ENCODE measurements around the gene RAB25.

Gene RAB25

DNA sequence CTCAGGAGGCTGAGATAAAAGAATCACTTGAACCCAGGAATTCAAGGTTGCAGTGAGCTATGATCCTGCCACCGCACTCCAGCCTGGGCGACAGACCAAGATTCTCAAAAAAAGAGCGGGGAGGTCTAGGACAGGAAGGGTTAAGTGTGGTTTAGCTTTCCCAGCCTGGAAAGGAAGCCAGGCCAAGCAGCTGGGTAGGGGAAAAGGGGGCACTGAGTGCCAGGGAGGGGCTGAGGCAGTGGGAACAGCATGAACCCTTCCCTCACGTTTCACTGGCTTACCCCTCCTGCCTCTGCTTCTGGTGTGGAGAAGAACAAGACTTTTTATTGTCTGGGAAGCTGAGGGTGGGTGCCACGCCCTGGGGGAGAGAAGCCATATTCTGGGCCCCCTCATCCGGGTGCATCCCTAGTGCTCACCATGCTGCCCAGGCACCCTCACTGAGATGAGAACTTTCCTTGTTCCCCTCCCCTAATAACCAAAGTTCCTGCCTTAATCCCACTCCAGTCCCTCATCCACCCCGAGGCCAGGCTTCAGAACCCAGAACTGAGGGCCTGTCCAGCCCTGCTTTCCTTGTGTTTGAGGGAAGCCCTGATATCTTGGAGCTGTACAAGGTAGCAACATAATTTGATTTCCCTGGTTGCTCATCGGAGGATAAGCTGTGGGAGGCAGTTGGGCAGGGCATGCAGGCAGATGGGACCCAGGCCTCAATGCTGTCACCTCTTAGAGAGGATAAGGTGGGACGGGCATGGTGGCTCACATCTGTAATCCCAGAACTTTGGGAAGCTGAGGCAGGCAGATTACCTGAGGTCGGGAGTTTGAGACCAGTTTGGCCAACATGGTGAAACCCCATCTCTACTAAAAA, 51.5 kb downstream of the RAB25 start:
- TF ChIP-seq, protein P1, sequence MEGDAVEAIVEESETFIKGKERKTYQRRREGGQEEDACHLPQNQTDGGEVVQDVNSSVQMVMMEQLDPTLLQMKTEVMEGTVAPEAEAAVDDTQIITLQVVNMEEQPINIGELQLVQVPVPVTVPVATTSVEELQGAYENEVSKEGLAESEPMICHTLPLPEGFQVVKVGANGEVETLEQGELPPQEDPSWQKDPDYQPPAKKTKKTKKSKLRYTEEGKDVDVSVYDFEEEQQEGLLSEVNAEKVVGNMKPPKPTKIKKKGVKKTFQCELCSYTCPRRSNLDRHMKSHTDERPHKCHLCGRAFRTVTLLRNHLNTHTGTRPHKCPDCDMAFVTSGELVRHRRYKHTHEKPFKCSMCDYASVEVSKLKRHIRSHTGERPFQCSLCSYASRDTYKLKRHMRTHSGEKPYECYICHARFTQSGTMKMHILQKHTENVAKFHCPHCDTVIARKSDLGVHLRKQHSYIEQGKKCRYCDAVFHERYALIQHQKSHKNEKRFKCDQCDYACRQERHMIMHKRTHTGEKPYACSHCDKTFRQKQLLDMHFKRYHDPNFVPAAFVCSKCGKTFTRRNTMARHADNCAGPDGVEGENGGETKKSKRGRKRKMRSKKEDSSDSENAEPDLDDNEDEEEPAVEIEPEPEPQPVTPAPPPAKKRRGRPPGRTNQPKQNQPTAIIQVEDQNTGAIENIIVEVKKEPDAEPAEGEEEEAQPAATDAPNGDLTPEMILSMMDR (IDR thresholded peaks at IDR 0.05; ENCODE audit: low read depth, low read length) = no peak
- no peak overlapping the region for H3K4me3 ChIP-seq (ENCODE audit: low read depth, low read length)
- peak; percentile 60 for DNase-seq
- no peaks in the 10 kb centered on the region for H3K9me3 ChIP-seq (ENCODE audit: severe bottlenecking)
- peak overlapping the region; percentile 19 for H3K27ac ChIP-seq
- H3K36me3 ChIP-seq = peaks cover 5% of the 10 kb centered on the region; the same call in 1 of the 2 replicates
- H3K27me3 ChIP-seq (ENCODE audit: insufficient read depth, low read depth, severe bottlenecking) = no peaks in the 10 kb centered on the region

DNA sequence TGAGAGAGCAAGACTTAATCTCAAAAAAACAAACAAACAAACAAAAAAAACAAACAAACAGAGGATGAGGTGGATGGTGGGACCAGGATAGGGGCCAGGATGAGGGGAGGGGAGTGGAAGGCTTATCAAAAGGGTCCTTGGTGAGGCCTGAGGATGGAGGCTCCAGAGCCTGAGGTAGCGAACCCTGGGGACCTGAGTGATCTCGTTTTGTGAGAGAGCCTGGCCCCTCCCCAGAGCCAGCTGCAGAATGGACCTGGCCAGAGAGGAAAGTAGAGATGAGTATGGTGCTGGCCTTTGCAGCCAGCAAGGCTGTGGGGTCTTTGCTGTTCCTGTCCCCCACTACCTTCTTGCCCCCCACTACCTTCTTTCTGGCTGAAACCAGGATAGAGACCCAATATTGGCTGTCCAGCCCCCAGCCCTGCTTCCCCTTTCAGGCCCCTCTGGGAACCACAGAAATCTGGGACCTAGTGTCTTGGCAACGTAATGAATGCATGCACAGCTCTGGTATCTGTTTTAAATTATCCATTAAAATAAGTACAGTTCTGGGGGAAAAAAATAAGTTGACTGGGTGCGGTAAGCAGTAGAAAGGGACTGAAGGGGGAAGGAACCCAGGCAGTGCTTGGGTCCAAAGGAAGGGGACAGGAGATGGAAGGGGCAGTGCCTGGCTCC, 52.5 kb downstream of the RAB25 start:
- Histone ChIP-seq H3K27ac (no peak overlapping the region), H3K36me3 (peaks cover 7% of the 10 kb centered on the region; the same call in 1 of the 2 replicates), H3K4me3 (ENCODE audit: low read depth, low read length) (no peak overlapping the region), H3K9me3 (ENCODE audit: severe bottlenecking) (no peaks in the 10 kb centered on the region), H3K27me3 (ENCODE audit: insufficient read depth, low read depth, severe bottlenecking) (no peaks in the 10 kb centered on the region)
- TF ChIP-seq, protein P1 (IDR thresholded peaks at IDR 0.05; ENCODE audit: low read depth, low read length) = no peak
- DNase-seq = no peak

DNA sequence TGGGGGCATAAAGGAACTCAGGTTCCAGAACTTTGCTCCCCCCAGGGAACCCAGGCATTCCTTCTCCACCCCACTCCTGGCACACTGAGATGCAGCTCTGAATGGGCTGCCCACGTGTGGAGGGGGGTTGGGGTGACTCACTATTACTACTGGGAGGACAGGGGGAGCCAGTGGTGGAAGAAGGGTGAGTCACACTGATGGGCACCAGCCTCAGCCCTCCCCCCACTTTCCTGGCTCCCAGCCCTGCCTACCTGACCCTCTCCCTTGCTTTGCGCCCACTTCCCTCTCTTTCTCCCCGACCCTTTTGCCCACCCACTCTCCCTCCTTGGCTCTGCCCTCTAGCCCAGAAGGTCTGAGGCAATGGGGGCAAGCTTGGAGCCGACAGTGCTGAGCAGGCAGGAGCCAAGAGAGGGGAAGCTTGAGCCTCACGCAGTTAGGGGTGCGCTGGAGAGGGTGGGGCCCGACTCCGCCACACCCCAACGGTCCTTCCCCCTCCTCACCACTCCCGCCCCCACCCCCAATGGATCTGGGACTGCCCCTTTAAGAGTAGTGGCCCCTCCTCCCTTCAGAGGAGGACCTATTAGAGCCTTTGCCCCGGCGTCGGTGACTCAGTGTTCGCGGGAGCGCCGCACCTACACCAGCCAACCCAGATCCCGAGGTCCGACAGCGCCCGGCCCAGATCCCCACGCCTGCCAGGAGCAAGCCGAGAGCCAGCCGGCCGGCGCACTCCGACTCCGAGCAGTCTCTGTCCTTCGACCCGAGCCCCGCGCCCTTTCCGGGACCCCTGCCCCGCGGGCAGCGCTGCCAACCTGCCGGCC, 53.4 kb downstream of the RAB25 start, which contains the start of gene LMNA:
Gene LMNA (plus strand): TSS at position 611 of the 818 bp plus-strand sequence. CDS start 208 bp downstream, outside the sequence.
- no peaks in the 10 kb centered on the region for H3K9me3 ChIP-seq (ENCODE audit: severe bottlenecking)
- H3K27ac ChIP-seq = peak within 1 kb of the TSS; percentile 14
- DNase-seq = peak; percentile 90
- H3K36me3 ChIP-seq = peaks cover 9% of the 10 kb centered on the region; the same call in 1 of the 2 replicates
- H3K4me3 ChIP-seq (ENCODE audit: low read depth, low read length) = peak within 1 kb of the TSS; percentile 91
- no peaks in the 10 kb centered on the region for H3K27me3 ChIP-seq (ENCODE audit: insufficient read depth, low read depth, severe bottlenecking)
- TF ChIP-seq, protein P1 (IDR thresholded peaks at IDR 0.05; ENCODE audit: low read depth, low read length) = no peak

DNA sequence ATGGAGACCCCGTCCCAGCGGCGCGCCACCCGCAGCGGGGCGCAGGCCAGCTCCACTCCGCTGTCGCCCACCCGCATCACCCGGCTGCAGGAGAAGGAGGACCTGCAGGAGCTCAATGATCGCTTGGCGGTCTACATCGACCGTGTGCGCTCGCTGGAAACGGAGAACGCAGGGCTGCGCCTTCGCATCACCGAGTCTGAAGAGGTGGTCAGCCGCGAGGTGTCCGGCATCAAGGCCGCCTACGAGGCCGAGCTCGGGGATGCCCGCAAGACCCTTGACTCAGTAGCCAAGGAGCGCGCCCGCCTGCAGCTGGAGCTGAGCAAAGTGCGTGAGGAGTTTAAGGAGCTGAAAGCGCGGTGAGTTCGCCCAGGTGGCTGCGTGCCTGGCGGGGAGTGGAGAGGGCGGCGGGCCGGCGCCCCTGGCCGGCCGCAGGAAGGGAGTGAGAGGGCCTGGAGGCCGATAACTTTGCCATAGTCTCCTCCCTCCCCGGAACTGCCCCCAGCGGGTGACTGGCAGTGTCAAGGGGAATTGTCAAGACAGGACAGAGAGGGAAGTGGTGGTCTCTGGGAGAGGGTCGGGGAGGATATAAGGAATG, 54.1 kb downstream of the RAB25 start:
- peak; percentile 53 for DNase-seq

More for the DNA sequence above, 54.1 kb downstream of the RAB25 start:
- Histone ChIP-seq H3K36me3 (peaks cover 9% of the 10 kb centered on the region), H3K27ac (peak overlapping the region; percentile 14), H3K4me3 (ENCODE audit: low read depth, low read length) (peak overlapping the region; percentile 91), H3K9me3 (ENCODE audit: severe bottlenecking) (no peaks in the 10 kb centered on the region), H3K27me3 (ENCODE audit: insufficient read depth, low read depth, severe bottlenecking) (no peaks in the 10 kb centered on the region)
- TF ChIP-seq, protein P1 (IDR thresholded peaks at IDR 0.05; ENCODE audit: low read depth, low read length) = no peak
